RKO (cell line): ENCODE results near the gene FAAP20.

Experiments used
- DNase-seq: peaks from one replicate; pipeline ENCODE4 v3.0.0-alpha.2; 2016; ENCODE audit warnings: low spot score

FAAP20 gene

GRCh38 chr1:2210084-2210653 lies 15.6 kb upstream of the FAAP20 start:
- no peak for DNase-seq

- DNase-seq: no peak
Measured at GRCh38 chr1:2209400-2210083, 15.0 kb upstream of the FAAP20 start.

- no peak for DNase-seq
Measured at GRCh38 chr1:2208309-2209239, 14.0 kb upstream of the FAAP20 start.

- DNase-seq: no peak
Measured at GRCh38 chr1:2206813-2207487, 12.4 kb upstream of the FAAP20 start.

GRCh38 chr1:2205191-2205952 lies 10.8 kb upstream of the FAAP20 start:
- DNase-seq: peak; percentile 86

GRCh38 chr1:2204415-2205190 lies 10.0 kb upstream of the FAAP20 start:
- DNase-seq: peak; percentile 65

GRCh38 chr1:2203671-2204414 lies 9.3 kb upstream of the FAAP20 start:
- no peak for DNase-seq

- DNase-seq: no peak
Measured at GRCh38 chr1:2202843-2203601, 8.4 kb upstream of the FAAP20 start.

- DNase-seq: no peak
Measured at GRCh38 chr1:2202008-2202575, 7.5 kb upstream of the FAAP20 start.

- no peak for DNase-seq
Measured at GRCh38 chr1:2201062-2201461, 6.5 kb upstream of the FAAP20 start.

- DNase-seq: no peak
Measured at GRCh38 chr1:2200308-2200943, 5.9 kb upstream of the FAAP20 start.

GRCh38 chr1:2199042-2199810 lies 4.7 kb upstream of the FAAP20 start:
- peak; percentile 85 for DNase-seq

- DNase-seq: no peak
Measured at GRCh38 chr1:2198571-2198970, 4.0 kb upstream of the FAAP20 start.

GRCh38 chr1:2197707-2198165 lies 3.2 kb upstream of the FAAP20 start:
- no peak for DNase-seq

- DNase-seq: no peak
Measured at GRCh38 chr1:2196901-2197638, 2.5 kb upstream of the FAAP20 start.

- DNase-seq: no peak
Measured at GRCh38 chr1:2195785-2196184, 1.2 kb upstream of the FAAP20 start.
